GM19455 (cell line): ENCODE results near the gene DPP3.

Experiments
- ATAC-seq: cut with Tn5 transposase; IDR thresholded peaks from one replicate; pipeline ENCODE4 v1.9.1; 2021; ENCODE audit not compliant: unreplicated experiment

The DPP3 gene

DNA sequence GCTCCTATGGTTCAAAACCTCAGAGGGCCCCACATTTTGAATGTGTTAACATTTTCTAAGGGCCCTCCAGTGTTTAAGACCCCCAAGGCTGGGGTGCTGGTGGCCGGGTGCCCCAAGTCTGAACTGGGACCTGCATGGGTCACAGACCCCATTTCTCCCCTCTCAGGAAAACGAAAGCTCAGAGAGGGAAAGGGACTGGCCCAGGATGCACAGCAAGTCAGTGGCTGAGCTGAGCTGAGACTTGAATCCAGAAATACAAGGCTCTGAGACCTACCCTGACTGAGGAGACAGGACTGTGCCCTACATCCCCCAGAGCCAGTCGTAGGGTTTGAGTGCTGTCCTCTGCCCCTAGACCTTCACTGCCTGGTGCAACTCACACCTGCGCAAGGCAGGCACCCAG is 70.7 kb downstream of the DPP3 start:
- no peak for ATAC-seq

DNA sequence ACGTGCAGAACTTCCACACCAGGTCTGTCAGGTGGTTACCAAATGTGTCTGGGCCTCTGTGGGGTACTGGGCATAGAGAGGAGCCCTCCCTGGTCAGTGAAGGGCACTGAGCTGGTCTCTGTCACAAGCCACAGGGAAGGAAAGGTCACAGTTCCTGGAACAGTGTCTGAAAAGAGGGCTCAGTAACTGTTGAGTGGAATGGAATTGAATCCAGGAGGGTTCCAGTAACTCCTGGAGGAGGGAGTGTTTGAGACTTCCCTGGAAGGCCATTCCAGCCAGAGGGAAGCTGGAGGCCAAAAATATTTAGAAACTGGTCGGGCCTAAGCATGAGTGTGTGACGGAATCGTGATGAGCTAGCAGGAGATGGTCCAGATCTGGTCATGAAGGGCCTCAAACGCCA is 74.4 kb downstream of the DPP3 start:
- no peak for ATAC-seq

DNA sequence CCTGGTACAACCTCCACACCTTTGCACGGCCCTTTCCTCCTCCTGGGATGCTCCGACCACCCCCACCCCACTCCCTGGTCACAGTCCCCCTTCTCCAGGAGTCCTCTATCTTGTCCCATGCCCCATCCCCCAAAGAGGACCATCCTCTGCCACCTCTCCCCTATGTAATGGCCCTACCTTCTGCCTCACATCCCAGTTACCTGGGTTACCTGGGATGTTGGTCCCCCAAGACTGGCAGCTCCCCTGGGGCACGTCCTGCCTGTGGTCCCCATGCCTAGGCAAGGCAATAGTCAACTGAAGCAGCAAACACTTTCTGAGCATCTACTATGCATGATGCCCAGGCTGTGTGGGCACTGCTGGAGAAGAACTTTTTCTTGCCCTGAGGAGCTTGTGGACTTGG is 75.2 kb downstream of the DPP3 start:
- ATAC-seq: no peak

DNA sequence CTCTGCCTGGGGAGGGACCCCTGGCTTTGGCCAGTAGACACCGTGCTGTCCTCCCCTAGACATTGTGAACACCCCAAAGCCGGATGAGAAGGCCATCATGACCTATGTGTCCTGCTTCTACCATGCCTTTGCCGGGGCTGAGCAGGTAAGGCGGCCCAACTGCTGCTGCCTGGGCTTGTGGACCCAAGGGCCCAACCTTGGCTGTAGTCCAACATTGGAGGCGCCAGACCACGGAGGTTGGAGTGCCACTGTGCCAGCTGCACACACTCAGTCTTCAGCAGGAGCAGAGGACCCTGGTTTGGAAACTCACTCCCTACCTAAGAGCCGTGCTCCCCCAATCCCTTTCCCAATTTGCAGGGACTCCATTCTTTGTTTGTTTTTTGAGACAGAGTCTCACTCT is 75.9 kb downstream of the DPP3 start:
- no peak for ATAC-seq

- ATAC-seq: no peak
Measured at GRCh38 chr11:66557733-66558326, 77.6 kb downstream of the DPP3 start.
